Activated naive CD4-positive, alpha-beta T cell treated with anti-CD3 and anti-CD28 coated beads, Interleukin-2, amount 50 U/mL, for 24 hours (primary cell): ENCODE measurements around the gene MDH1B.
"Not testable (repeated sequence)": the region's sequence is repeated elsewhere in the genome, so short reads cannot be mapped to it uniquely, and the experiment has no call there.

Source experiments
- H3K27ac Mint-ChIP-seq: one replicate; pipeline ENCODE4 v1.8.0; 2021; ENCODE audit warnings: mild to moderate bottlenecking, mixed read lengths
- H3K27me3 Mint-ChIP-seq: one replicate; pipeline ENCODE4 v1.8.0; 2021; ENCODE audit warnings: mixed read lengths
- H3K36me3 Mint-ChIP-seq: one replicate; pipeline ENCODE4 v1.8.0; 2021; ENCODE audit warnings: mixed read lengths
- H3K4me1 Mint-ChIP-seq: one replicate; pipeline ENCODE4 v1.8.0; 2021; ENCODE audit warnings: mixed read lengths
- H3K4me3 Mint-ChIP-seq: one replicate; pipeline ENCODE4 v1.8.0; 2021; ENCODE audit warnings: mild to moderate bottlenecking, mixed read lengths
- H3K9me3 Mint-ChIP-seq: one replicate; pipeline ENCODE4 v1.8.0; 2021; ENCODE audit warnings: mixed read lengths

Gene MDH1B

DNA sequence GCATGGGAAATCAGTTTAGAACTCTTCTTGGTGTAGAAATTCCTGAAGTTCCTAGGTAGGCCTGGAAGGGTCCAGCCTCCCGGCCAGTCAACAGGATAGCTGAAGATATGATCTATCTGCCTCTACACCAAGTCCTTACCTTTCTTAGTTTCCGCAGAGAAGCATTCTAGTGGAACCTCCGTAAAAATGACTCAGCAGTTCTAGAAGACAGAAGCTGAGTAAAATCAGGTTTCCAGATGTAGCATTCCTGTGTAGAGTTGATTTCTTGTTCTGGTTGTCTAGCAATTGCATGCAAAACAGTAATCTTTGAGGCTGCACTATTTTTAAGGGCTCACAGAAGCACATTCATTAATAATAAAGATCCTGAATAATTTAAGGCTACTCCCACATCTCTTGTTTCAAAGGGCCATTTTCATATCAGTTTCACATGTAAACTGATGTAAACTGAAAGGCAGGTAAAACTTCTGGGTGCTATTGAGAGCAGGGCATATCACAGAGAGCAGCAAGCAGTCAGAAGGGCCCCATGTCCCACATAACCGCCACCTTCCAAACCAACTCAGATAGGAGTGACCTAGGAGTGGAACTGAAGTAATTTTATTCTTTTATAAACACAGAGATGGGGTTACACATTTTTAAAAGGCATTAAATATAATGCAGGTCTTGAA lies 43.7 kb downstream of the MDH1B start:
- H3K36me3 Mint-ChIP-seq, result no peaks in the 10 kb centered on the region
- no peak overlapping the region for H3K27ac Mint-ChIP-seq
- no peaks in the 10 kb centered on the region for H3K9me3 Mint-ChIP-seq
- no peak overlapping the region for H3K4me3 Mint-ChIP-seq
- peaks cover 17% of the 10 kb centered on the region for H3K27me3 Mint-ChIP-seq
- no peaks in the 10 kb centered on the region for H3K4me1 Mint-ChIP-seq

GRCh38 chr2:206718296-206718695 lies 46.8 kb downstream of the MDH1B start, which contains the start of gene DYTN:
Gene DYTN (minus strand): TSS chr2:206718396. CDS start chr2:206718279, 117 bp downstream.
- Mint-ChIP-seq H3K27ac (no peak within 1 kb of the TSS), H3K4me3 (no peak within 1 kb of the TSS), H3K27me3 (peaks cover 10% of the 10 kb centered on the region), H3K4me1 (no peaks in the 10 kb centered on the region), H3K9me3 (no peaks in the 10 kb centered on the region), H3K36me3 (no peaks in the 10 kb centered on the region)

- no peak overlapping the region for H3K27ac Mint-ChIP-seq
- peaks cover 7% of the 10 kb centered on the region for H3K27me3 Mint-ChIP-seq
- H3K9me3 Mint-ChIP-seq, result no peaks in the 10 kb centered on the region
- H3K4me1 Mint-ChIP-seq, result no peaks in the 10 kb centered on the region
- no peak overlapping the region for H3K4me3 Mint-ChIP-seq
- H3K36me3 Mint-ChIP-seq, result no peaks in the 10 kb centered on the region
Measured at GRCh38 chr2:206716623-206717022, 48.5 kb downstream of the MDH1B start.

DNA sequence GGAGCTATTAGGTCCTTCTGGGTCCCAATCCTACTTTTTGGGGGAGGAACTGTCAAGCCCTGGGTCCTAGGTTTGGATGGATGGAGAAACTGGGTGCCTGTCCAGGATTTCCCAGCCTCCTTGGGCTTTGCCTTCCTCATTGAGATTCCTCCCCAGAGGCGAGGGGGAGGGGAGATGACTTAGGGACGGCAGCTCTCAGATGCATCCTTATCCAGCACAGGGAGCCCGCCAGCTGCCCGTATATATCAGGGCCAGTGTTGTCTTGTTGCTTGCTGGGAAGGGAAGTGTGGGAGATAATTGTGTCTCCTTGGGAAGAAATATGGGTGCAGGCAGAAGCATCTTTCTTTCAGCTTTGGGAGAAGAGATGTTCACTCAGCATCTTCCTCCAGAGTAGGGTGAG lies 49.9 kb downstream of the MDH1B start:
- not testable (repeated sequence) for H3K27me3 Mint-ChIP-seq

DNA sequence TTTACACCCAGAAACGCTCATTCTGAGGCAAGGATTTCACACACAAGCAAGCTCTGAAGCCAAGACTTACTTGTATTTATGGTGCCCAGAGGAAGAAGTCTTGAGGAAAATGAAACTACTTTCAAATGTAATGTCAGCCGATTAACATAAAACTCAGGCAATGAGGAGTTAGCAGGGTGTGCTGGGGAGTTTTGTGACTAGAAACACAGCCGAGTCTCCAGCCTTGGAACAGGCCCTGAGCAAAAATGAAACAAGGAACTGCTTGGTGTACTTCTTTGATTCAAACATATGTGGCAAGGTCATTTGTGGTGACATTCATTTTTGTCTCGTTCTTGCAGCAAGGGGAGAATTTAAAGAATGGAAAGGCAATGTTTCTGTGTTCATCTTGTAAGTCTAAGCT lies 51.4 kb downstream of the MDH1B start:
- H3K27ac Mint-ChIP-seq, result no peak overlapping the region
- no peak overlapping the region for H3K4me3 Mint-ChIP-seq

More for the DNA sequence above, 49.9 kb downstream of the MDH1B start:
- H3K9me3 Mint-ChIP-seq, H3K4me1 Mint-ChIP-seq, H3K27ac Mint-ChIP-seq, H3K4me3 Mint-ChIP-seq, H3K36me3 Mint-ChIP-seq: not testable (repeated sequence)

DNA sequence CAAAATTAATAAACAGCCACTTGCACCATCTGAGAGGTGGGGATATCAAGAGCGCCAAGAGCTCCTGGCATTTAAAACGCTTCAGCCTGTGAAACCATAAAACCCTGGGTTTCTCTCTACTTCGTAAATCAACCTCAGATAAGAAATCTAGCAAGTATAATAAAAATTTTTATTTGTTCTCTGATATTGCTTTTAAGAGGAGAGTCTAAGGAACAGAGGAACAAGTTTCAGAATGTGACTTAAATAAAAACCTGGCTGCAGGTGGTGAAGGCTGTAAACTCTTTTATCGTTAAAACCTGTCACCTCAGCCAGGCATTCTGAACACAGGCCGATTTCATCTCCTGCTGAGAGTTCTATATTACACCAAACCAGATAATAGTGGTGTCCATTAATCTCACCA lies 56.8 kb downstream of the MDH1B start:
- no peaks in the 10 kb centered on the region for H3K9me3 Mint-ChIP-seq
- no peak overlapping the region for H3K4me3 Mint-ChIP-seq
- peaks cover 5% of the 10 kb centered on the region for H3K27me3 Mint-ChIP-seq
- H3K36me3 Mint-ChIP-seq, result no peaks in the 10 kb centered on the region
- no peak overlapping the region for H3K27ac Mint-ChIP-seq
- no peaks in the 10 kb centered on the region for H3K4me1 Mint-ChIP-seq

More for the DNA sequence above, 51.4 kb downstream of the MDH1B start:
- Mint-ChIP-seq H3K36me3 (no peaks in the 10 kb centered on the region), H3K4me1 (no peaks in the 10 kb centered on the region), H3K27me3 (peaks cover 7% of the 10 kb centered on the region), H3K9me3 (no peaks in the 10 kb centered on the region)

DNA sequence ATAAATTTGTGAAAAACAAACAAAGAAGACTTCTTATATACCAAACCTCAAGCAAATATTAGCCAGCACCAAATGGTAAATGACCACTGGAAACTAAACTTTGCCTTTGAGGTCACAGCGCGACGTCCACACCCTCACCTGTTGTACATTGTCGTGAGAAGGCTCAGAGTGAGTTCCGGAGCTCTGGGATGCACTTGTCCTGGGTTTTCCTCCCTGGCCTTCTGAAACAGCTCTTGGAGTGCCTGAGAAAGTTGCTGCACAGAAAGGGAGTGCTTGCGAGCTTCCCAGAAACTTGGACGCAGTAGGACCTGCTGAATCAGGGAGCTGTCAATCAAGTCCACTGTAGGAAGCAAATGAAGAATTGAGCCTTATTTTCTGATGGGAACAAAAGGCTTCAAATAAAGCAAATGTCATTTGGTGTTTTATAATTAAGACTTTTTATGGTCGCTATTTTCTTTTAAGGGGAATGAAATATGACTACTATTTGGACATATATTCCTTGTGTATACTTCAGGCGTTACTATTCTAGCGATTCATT lies 57.9 kb downstream of the MDH1B start:
- Mint-ChIP-seq H3K4me1 (no peaks in the 10 kb centered on the region), H3K4me3 (no peak overlapping the region), H3K9me3 (no peaks in the 10 kb centered on the region), H3K27me3 (peaks cover 7% of the 10 kb centered on the region), H3K36me3 (no peaks in the 10 kb centered on the region), H3K27ac (no peak overlapping the region)

DNA sequence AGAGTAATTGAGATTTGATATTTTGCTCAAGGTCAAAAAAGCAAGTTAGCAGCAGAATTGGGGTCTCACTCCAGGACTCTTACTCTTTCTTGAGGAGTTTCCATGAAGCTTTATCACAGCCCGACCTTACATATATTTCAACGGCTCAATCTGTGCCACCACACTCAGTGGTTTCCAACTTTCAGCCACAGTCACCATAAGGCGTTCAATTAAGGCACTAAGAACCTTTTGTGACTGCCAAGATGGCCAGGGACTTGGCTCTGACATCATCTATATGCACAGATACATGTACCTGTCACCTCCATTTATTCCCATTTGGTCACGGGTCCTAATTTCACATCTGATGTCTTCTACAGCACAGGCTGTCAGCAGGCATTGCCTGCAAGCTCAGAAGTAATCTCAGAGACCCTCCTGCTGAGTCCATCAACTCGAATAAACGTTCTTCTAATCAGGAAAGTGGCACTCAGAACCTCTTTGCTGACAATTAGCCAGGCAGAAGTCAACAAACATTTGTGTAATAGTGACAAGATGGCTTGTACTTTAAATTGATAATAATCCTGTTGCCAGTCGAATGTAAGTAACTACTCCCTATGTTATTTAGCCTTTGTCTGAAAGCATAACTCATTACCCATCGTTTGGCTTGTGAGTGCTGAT lies 63.0 kb downstream of the MDH1B start:
- Mint-ChIP-seq H3K4me1 (no peaks in the 10 kb centered on the region), H3K27me3 (peaks cover 10% of the 10 kb centered on the region), H3K27ac (no peak overlapping the region), H3K9me3 (no peaks in the 10 kb centered on the region), H3K36me3 (no peaks in the 10 kb centered on the region), H3K4me3 (no peak overlapping the region)

DNA sequence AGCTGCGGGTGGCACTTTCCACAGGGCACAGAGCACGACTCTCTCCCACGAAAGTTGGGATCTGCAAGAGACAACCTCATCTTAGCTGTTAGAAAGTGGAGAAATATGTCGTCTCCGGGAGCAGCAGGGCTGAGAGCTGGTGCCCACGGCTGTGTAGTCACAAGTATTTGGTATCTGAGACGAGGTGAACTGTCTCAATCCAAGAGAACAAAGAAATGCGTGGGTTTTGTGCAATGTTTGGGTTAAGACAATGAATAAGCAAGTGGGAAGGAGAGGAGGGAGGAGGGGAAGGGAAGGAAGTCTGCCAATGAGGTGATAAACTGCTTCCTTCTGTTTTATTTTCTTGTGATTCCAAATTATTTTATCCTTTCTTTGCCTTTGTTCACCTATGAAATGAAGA lies 65.0 kb downstream of the MDH1B start:
- no peak overlapping the region for H3K4me3 Mint-ChIP-seq

DNA sequence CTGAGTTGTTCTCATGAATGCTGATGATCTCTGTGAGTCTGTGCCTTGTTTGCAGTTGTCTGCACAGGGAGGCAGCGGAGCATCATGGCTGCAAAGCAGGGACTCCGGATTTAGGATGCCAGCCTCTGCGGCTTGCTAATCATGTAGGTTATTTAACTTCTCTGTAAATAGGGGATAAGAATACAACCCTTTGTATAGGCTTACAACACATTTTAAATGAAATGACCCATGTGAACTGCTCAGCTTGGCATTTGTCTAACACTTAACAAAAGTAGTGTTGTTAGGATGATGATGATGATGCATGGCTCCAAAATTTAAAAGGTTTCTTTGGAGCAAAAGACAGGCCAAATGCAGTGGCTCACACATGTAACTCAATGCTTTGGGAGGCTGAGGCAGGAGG lies 66.3 kb downstream of the MDH1B start:
- Mint-ChIP-seq H3K9me3 (no peaks in the 10 kb centered on the region), H3K27ac (no peak overlapping the region), H3K4me1 (no peaks in the 10 kb centered on the region), H3K4me3 (no peak overlapping the region), H3K36me3 (no peaks in the 10 kb centered on the region), H3K27me3 (peaks cover 8% of the 10 kb centered on the region)

More for the DNA sequence above, 65.0 kb downstream of the MDH1B start:
- no peaks in the 10 kb centered on the region for H3K4me1 Mint-ChIP-seq
- H3K36me3 Mint-ChIP-seq, result no peaks in the 10 kb centered on the region
- no peak overlapping the region for H3K27ac Mint-ChIP-seq
- peaks cover 10% of the 10 kb centered on the region for H3K27me3 Mint-ChIP-seq
- H3K9me3 Mint-ChIP-seq, result no peaks in the 10 kb centered on the region

GRCh38 chr2:206696910-206697309 lies 68.2 kb downstream of the MDH1B start:
- Mint-ChIP-seq H3K36me3 (no peaks in the 10 kb centered on the region), H3K4me3 (no peak overlapping the region), H3K27me3 (peaks cover 7% of the 10 kb centered on the region), H3K27ac (peak overlapping the region; percentile 26), H3K4me1 (no peaks in the 10 kb centered on the region), H3K9me3 (no peaks in the 10 kb centered on the region)

DNA sequence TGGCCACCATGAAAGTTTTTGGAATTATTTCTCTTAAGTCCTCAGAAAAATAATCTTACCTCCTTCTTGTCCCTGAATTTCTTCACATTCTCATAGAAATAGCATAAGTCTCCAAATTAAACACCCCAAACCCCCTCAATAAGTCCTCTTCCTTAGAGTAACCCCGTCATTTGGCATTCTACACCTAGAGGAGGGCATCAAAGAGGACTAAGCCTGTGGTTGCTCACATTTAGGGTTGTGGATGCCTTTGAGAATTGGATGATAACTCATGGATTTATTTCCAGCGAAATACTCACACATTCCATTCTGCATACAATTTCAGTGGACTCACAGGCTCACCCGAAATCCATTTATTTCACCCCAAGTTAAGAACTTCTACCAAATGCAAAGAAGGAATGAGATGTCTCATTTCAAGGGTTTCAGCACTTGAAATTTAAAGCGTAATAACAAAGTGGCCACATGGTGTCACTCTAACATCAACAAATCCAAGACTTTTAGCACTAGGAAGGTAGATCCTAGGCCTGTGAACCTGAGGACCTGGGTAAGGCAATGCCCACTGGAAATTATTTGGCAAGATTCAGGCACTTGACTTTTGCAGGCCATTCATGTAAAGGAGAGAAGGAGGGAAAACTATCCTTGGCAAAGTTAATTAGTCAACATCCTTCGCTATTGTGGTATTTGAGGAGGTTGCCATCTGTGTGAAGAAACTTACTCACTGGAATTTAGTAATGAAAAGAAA lies 71.6 kb downstream of the MDH1B start:
- no peaks in the 10 kb centered on the region for H3K9me3 Mint-ChIP-seq
- H3K4me3 Mint-ChIP-seq, result no peak overlapping the region
- no peaks in the 10 kb centered on the region for H3K36me3 Mint-ChIP-seq
- no peak overlapping the region for H3K27ac Mint-ChIP-seq
- H3K4me1 Mint-ChIP-seq, result peaks cover 4% of the 10 kb centered on the region
- peaks cover 2% of the 10 kb centered on the region for H3K27me3 Mint-ChIP-seq

DNA sequence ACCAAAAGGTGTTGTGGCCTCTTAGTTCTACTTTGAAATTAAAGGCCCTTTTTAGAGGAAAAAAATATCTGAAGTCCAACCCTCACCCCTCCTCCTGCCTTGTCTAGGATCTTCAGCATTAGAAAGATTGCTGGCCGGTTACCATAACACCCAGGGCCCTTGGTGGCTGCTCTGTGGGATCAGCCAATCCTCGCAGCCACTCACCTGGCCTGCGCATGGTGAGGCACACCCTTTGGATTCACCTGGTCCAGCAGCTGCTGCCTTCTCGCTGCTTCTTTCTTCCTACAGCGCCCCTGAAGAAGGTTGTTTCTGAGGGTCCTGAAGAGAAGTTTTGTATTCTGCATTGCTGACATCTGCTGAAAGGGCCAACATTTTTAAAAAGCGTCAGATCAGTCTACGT lies 72.2 kb downstream of the MDH1B start:
- no peaks in the 10 kb centered on the region for H3K9me3 Mint-ChIP-seq
- no peak overlapping the region for H3K27ac Mint-ChIP-seq
- H3K4me3 Mint-ChIP-seq, result no peak overlapping the region
- peaks cover 4% of the 10 kb centered on the region for H3K4me1 Mint-ChIP-seq
- H3K36me3 Mint-ChIP-seq, result no peaks in the 10 kb centered on the region
- H3K27me3 Mint-ChIP-seq, result no peaks in the 10 kb centered on the region

- H3K9me3 Mint-ChIP-seq, result no peaks in the 10 kb centered on the region
- no peaks in the 10 kb centered on the region for H3K36me3 Mint-ChIP-seq
- no peak overlapping the region for H3K27ac Mint-ChIP-seq
- H3K4me3 Mint-ChIP-seq, result no peak overlapping the region
- peaks cover 4% of the 10 kb centered on the region for H3K4me1 Mint-ChIP-seq
- peaks cover 3% of the 10 kb centered on the region for H3K27me3 Mint-ChIP-seq
Measured at GRCh38 chr2:206688990-206689389, 76.1 kb downstream of the MDH1B start.

GRCh38 chr2:206688453-206688852 lies 76.7 kb downstream of the MDH1B start:
- Mint-ChIP-seq H3K36me3 (no peaks in the 10 kb centered on the region), H3K4me1 (peaks cover 4% of the 10 kb centered on the region), H3K27me3 (peaks cover 3% of the 10 kb centered on the region), H3K4me3 (no peak overlapping the region), H3K9me3 (no peaks in the 10 kb centered on the region), H3K27ac (no peak overlapping the region)
